SH-SY5Y (cell line): Measurements from ENCODE around the gene TACR2.

ENCODE experiments used
- GATA2 ChIP-seq: IDR thresholded peaks from 2 replicates; pipeline ENCODE4 v1.6.1; 2011; ENCODE audit warnings: mild to moderate bottlenecking, low read depth, low read length
- GATA3 ChIP-seq: IDR thresholded peaks from 2 replicates; pipeline ENCODE4 v1.6.1; 2011; ENCODE audit warnings: low read depth, mild to moderate bottlenecking, low read length, moderate library complexity

TACR2 gene

GRCh38 chr10:69367469-69367868 lies 49.2 kb downstream of the TACR2 start:
- no peak for TF ChIP-seq GATA3
- no peak for TF ChIP-seq GATA2

- TF ChIP-seq GATA2 (no peak), GATA3 (no peak)
Observed at GRCh38 chr10:69366738-69367137, 50.0 kb downstream of the TACR2 start.

DNA sequence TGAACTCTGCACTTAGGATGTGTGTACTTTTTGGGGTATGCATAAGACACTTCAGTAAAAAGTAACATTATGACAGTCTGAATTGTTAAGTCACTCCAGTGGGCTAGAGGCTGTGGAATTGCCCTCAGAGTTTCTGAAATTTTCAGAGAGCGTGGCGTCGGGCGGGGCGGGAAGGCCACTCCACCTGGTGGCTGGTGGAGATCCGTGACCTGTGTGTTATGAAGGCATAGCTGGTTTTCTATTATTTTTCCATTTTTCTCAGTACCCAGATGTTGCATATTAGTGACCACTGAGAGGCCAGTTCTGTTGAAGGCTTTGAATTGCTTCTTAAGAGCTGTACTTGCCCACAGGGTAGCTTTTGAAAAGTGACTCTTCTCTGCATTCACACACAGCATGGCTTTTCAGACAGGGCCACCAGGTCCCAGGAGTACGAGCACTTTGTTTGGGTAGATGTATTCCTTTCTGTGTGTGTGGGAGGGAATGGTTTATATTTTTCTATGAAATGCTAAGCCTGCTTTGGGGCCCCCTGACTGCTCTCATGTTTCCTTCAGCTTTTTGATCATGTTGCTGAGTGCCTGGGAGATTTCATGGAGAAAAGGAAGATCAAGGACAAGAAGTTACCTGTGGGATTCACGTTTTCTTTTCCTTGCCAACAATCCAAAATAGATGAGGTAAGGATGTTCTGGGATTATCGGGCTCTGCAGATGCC lies 52.3 kb downstream of the TACR2 start:
- TF ChIP-seq GATA3: no peak
- TF ChIP-seq GATA2: no peak

- no peak for TF ChIP-seq GATA3
- TF ChIP-seq GATA2: no peak
Observed at GRCh38 chr10:69363666-69364065, 53.1 kb downstream of the TACR2 start.

DNA sequence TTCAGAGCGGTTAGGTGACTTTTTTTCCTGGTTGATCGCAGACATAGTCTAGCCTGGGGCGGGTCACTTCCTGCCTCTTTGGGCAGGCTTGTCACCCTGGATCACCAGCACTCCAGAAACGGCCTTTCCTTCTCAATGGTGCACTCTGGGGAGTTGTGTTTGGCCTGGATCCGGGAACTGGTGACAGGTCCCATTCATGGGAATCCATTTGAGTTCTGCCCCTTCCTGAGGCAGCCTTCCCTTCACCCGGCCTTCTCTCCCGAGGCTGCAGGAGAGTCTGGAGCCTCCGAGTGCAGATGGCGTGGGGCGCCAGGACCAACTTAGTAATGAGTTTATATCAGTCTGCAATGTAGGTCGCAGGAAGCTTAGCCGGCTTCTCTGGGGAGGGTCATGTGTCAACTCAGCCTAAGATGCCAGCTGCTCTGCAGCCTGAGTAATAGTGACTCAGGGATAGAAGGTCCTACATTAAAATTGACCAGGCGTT lies 54.2 kb downstream of the TACR2 start:
- TF ChIP-seq GATA3 (no peak), GATA2 (no peak)

- TF ChIP-seq GATA2 (no peak), GATA3 (no peak)
Observed at GRCh38 chr10:69361303-69361614, 55.5 kb downstream of the TACR2 start.

- TF ChIP-seq GATA2: no peak
- no peak for TF ChIP-seq GATA3
Observed at GRCh38 chr10:69360485-69361302, 56.0 kb downstream of the TACR2 start.

- no peak for TF ChIP-seq GATA3
- no peak for TF ChIP-seq GATA2
Observed at GRCh38 chr10:69359594-69359993, 57.1 kb downstream of the TACR2 start.

- TF ChIP-seq GATA3 (no peak), GATA2 (no peak)
Observed at GRCh38 chr10:69359148-69359547, 57.6 kb downstream of the TACR2 start.

DNA sequence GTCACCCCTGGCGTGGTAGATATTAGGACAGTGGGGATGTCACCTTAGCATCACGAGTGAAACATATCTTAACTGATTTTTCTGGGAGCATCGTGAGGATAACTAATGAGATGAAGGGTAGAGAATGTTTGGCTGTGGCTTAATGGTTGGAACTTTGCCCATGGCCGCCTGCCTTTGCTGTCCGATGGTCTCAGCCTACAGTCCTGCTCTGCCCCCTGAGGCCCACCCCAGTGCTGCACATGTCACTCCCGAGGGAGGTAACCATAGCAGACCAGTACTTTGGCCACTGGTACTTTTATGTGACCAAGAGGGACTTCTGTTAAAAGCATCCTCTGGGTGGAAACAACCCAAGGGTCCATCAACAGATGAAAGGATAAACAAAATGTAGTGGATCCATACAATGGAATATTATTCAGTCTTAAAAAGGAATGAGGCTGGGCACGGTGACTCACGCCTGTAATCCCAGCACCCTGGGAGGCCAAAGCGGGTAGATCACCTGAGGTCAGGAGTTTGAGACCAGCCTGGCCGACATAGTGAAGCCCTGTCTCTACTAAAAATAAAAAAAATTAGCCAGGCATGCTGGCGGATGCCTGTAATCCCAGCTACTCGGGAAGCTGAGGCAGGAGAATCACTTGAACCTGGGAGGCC lies 58.4 kb downstream of the TACR2 start:
- TF ChIP-seq GATA2: no peak
- TF ChIP-seq GATA3: no peak

GRCh38 chr10:69356187-69356586 lies 60.5 kb downstream of the TACR2 start:
- no peak for TF ChIP-seq GATA3
- no peak for TF ChIP-seq GATA2

- TF ChIP-seq GATA3 (no peak), GATA2 (no peak)
Observed at GRCh38 chr10:69353977-69354635, 62.6 kb downstream of the TACR2 start.
